Stimulated activated CD8-positive, alpha-beta memory T cell treated with anti-CD3 and anti-CD28 coated beads, Interleukin-2, amount 100 ng/mL, for 1 hour (primary cell): ENCODE results near the gene KRTAP3-3.

ENCODE experiments used
- DNase-seq, 2 donors: peaks; one replicate each; pipeline ENCODE4 v3.0.0-alpha.2; 2020; ENCODE audit warnings: low read depth in 2 of 2

Gene KRTAP3-3

GRCh38 chr17:40958086-40958953 lies 35.6 kb downstream of the KRTAP3-3 start:
- no peak for DNase-seq

- DNase-seq, result no peak
These were observed 37.3 kb downstream of the KRTAP3-3 start for GRCh38 chr17:40956401-40957254.

- DNase-seq, result no peak
These were observed 40.1 kb downstream of the KRTAP3-3 start for GRCh38 chr17:40953881-40954280.

GRCh38 chr17:40952661-40953060 lies 41.3 kb downstream of the KRTAP3-3 start:
- DNase-seq, result no peak

GRCh38 chr17:40952154-40952553 lies 41.8 kb downstream of the KRTAP3-3 start:
- DNase-seq, result no peak

GRCh38 chr17:40951011-40951622 lies 42.8 kb downstream of the KRTAP3-3 start:
- no peak for DNase-seq

GRCh38 chr17:40950176-40950575 lies 43.8 kb downstream of the KRTAP3-3 start:
- no peak for DNase-seq

GRCh38 chr17:40949418-40949817 lies 44.5 kb downstream of the KRTAP3-3 start:
- DNase-seq, result no peak

GRCh38 chr17:40947929-40948328 lies 46.0 kb downstream of the KRTAP3-3 start:
- DNase-seq, result no peak

- DNase-seq, result no peak
These were observed 48.5 kb downstream of the KRTAP3-3 start for GRCh38 chr17:40945414-40945813.

- DNase-seq, result no peak
These were observed 49.4 kb downstream of the KRTAP3-3 start for GRCh38 chr17:40944531-40944930.
